ENCODE data around the gene GNB1L. TPM values are rescaled to one million over a fixed set of nuclear protein-coding genes. Genes with fewer than 3 reads are reported as not detected.

The GNB1L gene
- total and polyA plus RNA-seq, 2 donors (not counting 1 experiment from before 2014, with no cell fraction given) = 6.6 to 12.1 TPM

GRCh38 chr22:19846620-19847344 lies 7.9 kb downstream of the GNB1L start:
- Mint-ChIP-seq H3K27me3 (no peaks in the 10 kb centered on the region), H3K27ac (no peak overlapping the region), H3K4me1 (peaks cover 20% of the 10 kb centered on the region), H3K4me3 (no peak overlapping the region), H3K9me3 (ENCODE audit: insufficient read depth) (no peaks in the 10 kb centered on the region)
- Histone ChIP-seq H3K9ac (ENCODE audit: low read length) (no peak overlapping the region), H3K4me3 (ENCODE audit: control extremely low read depth in 1 of 5, extremely low read depth in 1 of 5, insufficient read depth in 1 of 5, low read depth in 2 of 5, low read length in 4 of 5) (no peak overlapping the region), H3K79me2 (ENCODE audit: control insufficient read depth, insufficient read depth, low read length) (peaks cover 26% of the 10 kb centered on the region), H3K36me3 (replicated peaks in 1 of 2; ENCODE audit: control extremely low read depth in 1 of 2, control insufficient read depth in 1 of 2, extremely low read depth in 1 of 2, insufficient read depth in 2 of 2, low read length in 1 of 2) (peaks cover 0 to 15% of the 10 kb centered on the region in 2 experiments), H3K9me3 (ENCODE audit: control extremely low read depth in 1 of 3, control insufficient read depth in 2 of 3, insufficient read depth in 1 of 3, low read length in 2 of 3) (peaks cover 0 to 5% (median 0%) of the 10 kb centered on the region in 3 donors), H3K4me2 (replicated peaks; ENCODE audit: low read depth, low read length, poor library complexity, severe bottlenecking) (no peak overlapping the region), H4K20me1 (ENCODE audit: control insufficient read depth, insufficient read depth, low read length, poor library complexity, severe bottlenecking) (peaks cover 45% of the 10 kb centered on the region), H3K27ac (ENCODE audit: low read length in 2 of 2) (no peak overlapping the region), H3K4me1 (ENCODE audit: control insufficient read depth in 2 of 2, insufficient read depth in 2 of 2, low read length in 2 of 2) (peaks cover 13 to 17% of the 10 kb centered on the region in 2 donors), H2AFZ (ENCODE audit: insufficient read depth, low read depth, low read length, poor library complexity, severe bottlenecking) (no peak overlapping the region), H3K27me3 (replicated peaks in 1 of 4; ENCODE audit: control extremely low read depth in 1 of 4, control insufficient read depth in 3 of 4, insufficient read depth in 4 of 4, low read length in 3 of 4) (no peaks in the 10 kb centered on the region)
- DNase-seq (no peak), ATAC-seq (ENCODE audit: low read depth) (no peak)
- TF ChIP-seq, protein P1, sequence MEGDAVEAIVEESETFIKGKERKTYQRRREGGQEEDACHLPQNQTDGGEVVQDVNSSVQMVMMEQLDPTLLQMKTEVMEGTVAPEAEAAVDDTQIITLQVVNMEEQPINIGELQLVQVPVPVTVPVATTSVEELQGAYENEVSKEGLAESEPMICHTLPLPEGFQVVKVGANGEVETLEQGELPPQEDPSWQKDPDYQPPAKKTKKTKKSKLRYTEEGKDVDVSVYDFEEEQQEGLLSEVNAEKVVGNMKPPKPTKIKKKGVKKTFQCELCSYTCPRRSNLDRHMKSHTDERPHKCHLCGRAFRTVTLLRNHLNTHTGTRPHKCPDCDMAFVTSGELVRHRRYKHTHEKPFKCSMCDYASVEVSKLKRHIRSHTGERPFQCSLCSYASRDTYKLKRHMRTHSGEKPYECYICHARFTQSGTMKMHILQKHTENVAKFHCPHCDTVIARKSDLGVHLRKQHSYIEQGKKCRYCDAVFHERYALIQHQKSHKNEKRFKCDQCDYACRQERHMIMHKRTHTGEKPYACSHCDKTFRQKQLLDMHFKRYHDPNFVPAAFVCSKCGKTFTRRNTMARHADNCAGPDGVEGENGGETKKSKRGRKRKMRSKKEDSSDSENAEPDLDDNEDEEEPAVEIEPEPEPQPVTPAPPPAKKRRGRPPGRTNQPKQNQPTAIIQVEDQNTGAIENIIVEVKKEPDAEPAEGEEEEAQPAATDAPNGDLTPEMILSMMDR (IDR thresholded peaks at IDR 0.05) = no peak
- TF ChIP-seq EZH2 (IDR thresholded peaks at IDR 0.05; ENCODE audit: borderline replicate concordance, insufficient read depth, low read depth, low read length, poor library complexity, severe bottlenecking) = no peak
- CTCF ChIA-PET = no interaction called here
- 96% methylated on average over 7 of the region's 9 CpGs for WGBS (ENCODE audit: insufficient coverage)
- intact Hi-C loops (cut with micrococcal nuclease) = no loop called here
- POLR2A ChIA-PET = no interaction called here

- Mint-ChIP-seq H3K4me3 (peak overlapping the region; percentile 32), H3K27me3 (no peaks in the 10 kb centered on the region), H3K4me1 (peaks cover 22% of the 10 kb centered on the region), H3K9me3 (ENCODE audit: insufficient read depth) (no peaks in the 10 kb centered on the region), H3K27ac (no peak overlapping the region)
- H2AFZ ChIP-seq (ENCODE audit: insufficient read depth, low read depth, low read length, poor library complexity, severe bottlenecking) = no peak overlapping the region
- no peak overlapping the region for H3K27ac ChIP-seq (ENCODE audit: low read length in 2 of 2)
- no peak for DNase-seq
- peaks cover 17% of the 10 kb centered on the region for H3K79me2 ChIP-seq (ENCODE audit: control insufficient read depth, insufficient read depth, low read length)
- ATAC-seq (ENCODE audit: low read depth) = no peak
- no peak overlapping the region for H3K9ac ChIP-seq (ENCODE audit: low read length)
- no peak overlapping the region for H3K4me3 ChIP-seq (ENCODE audit: control extremely low read depth in 1 of 5, extremely low read depth in 1 of 5, insufficient read depth in 1 of 5, low read depth in 2 of 5, low read length in 4 of 5)
- no peaks in the 10 kb centered on the region for H3K27me3 ChIP-seq (replicated peaks in 1 of 4; ENCODE audit: control extremely low read depth in 1 of 4, control insufficient read depth in 3 of 4, insufficient read depth in 4 of 4, low read length in 3 of 4)
- H4K20me1 ChIP-seq (ENCODE audit: control insufficient read depth, insufficient read depth, low read length, poor library complexity, severe bottlenecking) = peaks cover 30% of the 10 kb centered on the region
- intact Hi-C loops (cut with micrococcal nuclease) = no loop called here
- peaks cover 0 to 4% of the 10 kb centered on the region in 2 experiments for H3K36me3 ChIP-seq (replicated peaks in 1 of 2; ENCODE audit: control extremely low read depth in 1 of 2, control insufficient read depth in 1 of 2, extremely low read depth in 1 of 2, insufficient read depth in 2 of 2, low read length in 1 of 2)
- peak overlapping the region; percentile 63 for H3K4me2 ChIP-seq (replicated peaks; ENCODE audit: low read depth, low read length, poor library complexity, severe bottlenecking)
- H3K4me1 ChIP-seq (ENCODE audit: control insufficient read depth in 2 of 2, insufficient read depth in 2 of 2, low read length in 2 of 2) = peaks cover 13 to 17% of the 10 kb centered on the region in 2 donors
- H3K9me3 ChIP-seq (ENCODE audit: control extremely low read depth in 1 of 3, control insufficient read depth in 2 of 3, insufficient read depth in 1 of 3, low read length in 2 of 3) = peaks cover 0 to 5% (median 0%) of the 10 kb centered on the region in 3 donors
- CTCF ChIA-PET = no interaction called here
- TF ChIP-seq, protein P1 (IDR thresholded peaks at IDR 0.05) = no peak
- no peak for TF ChIP-seq EZH2 (IDR thresholded peaks at IDR 0.05; ENCODE audit: borderline replicate concordance, insufficient read depth, low read depth, low read length, poor library complexity, severe bottlenecking)
- 55% methylated on average over 7 of the region's 8 CpGs for WGBS (ENCODE audit: insufficient coverage)
- POLR2A ChIA-PET = no interaction called here
Measured at GRCh38 chr22:19845054-19845722, 9.5 kb downstream of the GNB1L start.

Data from B cell (primary cell).